GM21515 (cell line): ENCODE data around the gene TRIO.

ENCODE experiments used
- ATAC-seq: cut with Tn5 transposase; IDR thresholded peaks from one replicate; pipeline ENCODE4 v1.9.1; 2021; ENCODE audit not compliant: unreplicated experiment

TRIO gene

DNA sequence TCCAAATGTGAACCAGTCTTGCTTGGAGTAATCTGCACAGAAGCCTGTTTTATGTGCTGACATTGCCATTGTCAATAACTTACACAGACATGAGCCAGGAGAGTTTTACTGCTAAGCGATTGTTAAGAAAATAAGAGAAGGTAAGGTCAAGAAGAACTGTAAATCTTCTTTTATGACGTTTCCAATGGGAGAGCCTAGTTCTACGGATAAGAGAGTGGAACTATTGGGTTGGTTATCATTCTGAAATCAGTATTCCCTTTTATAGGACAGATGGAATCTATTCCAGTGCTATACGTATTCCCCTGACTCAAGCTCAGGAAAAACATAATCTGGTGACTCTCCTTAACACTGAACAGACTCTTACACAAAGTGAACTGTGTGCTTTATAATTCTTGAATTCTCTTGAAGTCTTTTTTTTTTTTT lies 300.5 kb downstream of the TRIO start:
- ATAC-seq = no peak

DNA sequence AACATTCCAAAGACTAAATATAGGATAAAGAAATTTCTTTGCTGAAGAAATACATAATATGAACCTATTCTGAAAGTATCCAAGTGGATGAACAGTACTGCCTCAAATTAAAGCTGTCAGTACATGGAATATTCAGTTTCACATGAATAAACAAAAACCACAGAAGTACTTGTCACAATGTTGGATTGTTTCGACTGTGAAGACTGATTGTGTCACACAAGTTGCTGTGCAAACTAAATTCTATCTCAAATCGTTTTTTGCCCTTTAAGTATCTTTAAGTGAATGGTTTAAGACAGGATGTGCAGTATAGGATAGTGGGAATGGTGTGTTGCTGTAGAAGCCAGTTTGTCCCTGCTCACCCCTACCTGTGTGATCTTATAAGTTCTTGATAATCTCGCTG lies 301.0 kb downstream of the TRIO start:
- ATAC-seq = no peak

DNA sequence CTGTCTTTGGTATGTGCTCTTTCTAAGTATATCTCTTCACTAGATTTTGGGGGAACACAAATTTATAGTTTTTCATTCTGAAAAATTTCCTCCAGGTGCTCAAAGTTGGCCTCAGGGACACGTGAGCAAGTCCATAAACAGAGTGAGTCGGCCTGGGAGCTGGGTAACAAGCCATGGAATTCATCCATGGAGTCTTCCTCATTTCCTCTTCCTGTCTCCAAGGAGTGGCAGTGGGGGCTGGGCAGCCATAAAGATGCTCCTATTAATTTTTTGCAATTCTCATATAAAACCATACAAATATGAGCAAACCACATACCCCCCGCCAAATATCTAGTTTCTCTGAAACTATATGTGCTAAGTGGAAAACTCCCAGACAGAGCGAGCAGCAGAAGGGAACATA lies 301.9 kb downstream of the TRIO start:
- ATAC-seq = no peak

DNA sequence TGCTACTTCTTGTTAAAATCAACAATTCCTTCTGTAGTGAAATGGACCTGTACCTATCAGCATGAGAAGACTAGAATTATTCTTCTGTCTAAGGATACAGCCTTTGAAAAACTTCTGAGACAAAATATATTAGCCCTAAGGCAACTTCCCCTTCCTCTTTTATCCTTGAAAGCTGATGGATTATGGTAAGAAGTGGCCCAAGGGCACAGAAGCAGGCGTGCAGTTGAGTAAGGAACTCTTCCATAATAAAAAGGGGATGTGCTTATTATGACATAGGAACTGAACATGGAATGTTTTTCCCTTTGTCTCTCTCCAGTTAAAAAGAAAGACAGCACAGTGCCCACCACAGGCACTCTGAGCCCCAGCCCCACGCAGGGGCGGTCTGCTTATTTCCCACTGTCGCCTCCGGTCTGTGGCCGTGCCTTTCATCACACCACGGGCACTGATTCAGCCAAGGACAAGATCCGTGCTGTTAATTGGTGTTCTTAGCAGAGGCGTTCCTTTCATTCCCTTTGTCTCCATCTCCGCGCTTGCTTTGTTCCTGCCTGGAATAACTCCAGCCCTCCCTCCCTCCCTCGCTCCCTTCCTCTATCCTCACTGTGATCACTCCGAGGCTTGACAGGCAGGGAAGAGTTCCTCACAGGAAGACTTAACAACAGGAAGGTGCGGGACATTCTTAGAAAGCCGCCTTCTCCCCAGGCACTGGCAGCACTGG lies 302.6 kb downstream of the TRIO start:
- no peak for ATAC-seq

DNA sequence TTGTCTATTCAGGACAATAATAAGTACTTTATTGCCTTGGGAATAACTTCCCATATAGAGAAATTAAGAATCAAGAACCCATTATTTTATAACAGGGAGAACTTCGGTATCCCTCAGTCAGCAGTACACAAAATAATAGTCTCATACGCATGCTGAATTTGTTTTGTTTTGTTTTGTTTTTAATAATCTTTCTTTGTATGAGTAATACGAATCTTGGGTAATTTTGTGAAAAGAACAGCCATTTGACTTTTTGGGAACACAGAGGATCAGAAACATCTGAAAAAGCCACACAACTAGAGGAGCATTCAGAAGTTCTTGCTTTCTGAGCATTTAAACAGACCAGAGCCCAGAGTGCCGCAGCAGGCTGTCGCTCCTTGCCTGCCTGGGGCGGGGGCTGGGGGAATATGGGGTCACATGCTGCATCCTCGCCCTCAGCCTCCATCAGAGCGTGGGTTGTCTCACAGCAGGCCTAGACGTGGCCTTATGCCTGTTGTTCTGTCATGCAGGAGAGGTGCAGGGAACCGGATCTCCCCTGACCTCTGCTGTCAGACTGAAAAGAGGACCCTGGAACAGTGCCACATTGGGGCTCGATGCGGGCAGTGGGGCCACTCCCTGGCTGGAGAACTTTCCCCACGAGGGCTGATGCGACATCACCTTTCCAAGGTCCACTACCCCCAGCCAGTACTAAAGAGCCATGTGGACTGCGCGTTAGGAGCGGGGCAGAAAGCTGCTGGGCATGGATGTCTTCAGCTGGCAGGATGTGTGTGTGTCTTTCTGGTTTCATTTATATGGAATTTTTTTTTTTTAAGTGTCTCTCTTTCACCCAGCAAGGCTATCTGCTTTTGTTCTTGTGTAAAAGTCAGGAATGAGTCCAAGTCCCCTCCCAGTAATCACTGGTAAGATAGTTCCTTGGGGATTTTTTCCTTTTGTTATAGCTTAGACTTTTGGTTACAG lies 305.1 kb downstream of the TRIO start:
- peak; percentile 55 for ATAC-seq

DNA sequence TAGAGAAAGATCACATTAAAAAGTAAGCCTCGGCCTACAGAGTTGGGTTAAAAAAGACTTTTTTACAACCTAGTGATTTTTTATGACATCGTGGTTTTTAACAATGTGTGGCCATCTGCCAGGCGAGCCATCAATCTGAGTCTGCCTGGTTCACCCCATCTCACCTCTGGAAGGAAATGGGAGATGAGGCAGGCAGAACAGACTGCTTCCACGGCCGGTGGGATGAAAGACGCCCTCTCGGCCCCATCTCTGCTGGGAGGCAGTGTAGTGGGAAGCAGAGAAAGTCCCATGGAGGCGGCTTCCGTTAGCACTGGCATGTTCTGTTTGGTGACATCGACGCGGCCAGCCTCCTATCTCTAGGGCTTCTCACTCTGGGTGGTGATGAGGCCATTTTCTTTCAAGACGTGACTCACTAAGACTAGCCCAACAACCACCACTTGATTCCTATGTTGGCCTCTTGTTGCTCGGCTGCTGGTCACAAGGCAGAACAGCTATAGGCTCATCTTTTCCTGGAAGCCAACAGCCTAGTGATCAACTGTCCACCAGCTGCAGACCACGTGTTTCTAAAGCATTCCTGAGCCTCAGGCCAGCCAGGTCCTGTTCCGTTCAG lies 306.0 kb downstream of the TRIO start:
- no peak for ATAC-seq

DNA sequence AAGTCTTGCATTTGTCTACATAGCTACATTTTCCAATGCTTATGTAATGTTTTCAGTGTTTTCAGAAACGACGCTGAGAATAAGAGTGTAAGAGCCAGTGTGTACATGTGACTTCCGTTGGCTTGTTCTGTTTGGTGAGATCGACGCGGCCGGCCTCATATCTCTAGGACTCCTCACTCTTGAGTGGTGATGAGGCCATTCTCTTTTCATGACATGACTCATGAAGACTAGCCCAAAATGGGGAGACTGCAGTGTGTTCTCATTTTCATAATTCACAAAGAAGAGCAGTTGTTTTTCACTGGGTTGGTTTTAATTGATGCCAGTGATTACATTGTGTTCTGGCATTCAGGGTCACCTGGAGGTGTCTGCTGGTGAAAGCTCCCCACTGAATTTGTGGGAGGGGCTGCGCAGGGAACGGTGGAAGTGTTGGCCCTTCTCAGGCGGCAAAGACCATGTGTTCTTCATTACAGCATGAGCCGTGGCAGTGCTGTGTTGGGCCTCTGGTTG lies 306.9 kb downstream of the TRIO start:
- no peak for ATAC-seq

DNA sequence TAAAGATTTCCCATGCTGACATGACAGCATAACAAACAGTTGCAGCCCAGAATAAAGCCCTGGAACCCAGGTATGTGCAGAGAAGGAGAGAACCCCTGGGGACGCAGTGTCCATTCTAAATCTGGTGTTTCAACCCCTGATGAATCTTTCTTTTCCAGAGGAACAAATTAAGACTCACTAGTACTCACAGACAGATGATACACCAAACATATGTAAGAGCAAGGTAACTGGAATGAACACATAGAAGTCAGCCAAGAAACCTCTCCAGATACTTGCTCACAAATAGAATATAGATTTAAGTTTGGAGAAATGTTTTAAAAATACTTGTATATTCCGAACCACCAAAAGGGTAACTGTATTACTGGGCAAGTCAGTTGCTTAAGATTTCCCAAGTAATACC lies 307.6 kb downstream of the TRIO start:
- no peak for ATAC-seq

DNA sequence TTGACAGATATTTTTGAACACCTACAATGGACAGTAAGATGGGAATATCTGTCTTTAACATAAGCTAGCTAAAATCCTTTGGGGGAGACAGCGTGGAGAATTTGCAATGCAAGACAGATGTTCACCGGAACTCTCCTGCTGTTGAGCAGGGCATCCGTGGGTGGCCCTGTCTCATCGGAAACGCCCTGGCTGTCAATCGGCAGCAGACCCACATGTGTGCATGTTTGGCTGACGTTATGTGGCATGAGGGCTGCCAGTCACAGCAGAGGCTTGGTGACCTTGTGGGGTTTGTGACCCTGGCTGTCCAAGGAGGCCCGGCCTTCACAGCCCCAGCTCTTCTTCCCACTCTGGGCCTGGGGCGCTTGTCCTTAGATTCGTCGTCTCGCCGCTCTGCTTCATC lies 308.7 kb downstream of the TRIO start:
- ATAC-seq = no peak

DNA sequence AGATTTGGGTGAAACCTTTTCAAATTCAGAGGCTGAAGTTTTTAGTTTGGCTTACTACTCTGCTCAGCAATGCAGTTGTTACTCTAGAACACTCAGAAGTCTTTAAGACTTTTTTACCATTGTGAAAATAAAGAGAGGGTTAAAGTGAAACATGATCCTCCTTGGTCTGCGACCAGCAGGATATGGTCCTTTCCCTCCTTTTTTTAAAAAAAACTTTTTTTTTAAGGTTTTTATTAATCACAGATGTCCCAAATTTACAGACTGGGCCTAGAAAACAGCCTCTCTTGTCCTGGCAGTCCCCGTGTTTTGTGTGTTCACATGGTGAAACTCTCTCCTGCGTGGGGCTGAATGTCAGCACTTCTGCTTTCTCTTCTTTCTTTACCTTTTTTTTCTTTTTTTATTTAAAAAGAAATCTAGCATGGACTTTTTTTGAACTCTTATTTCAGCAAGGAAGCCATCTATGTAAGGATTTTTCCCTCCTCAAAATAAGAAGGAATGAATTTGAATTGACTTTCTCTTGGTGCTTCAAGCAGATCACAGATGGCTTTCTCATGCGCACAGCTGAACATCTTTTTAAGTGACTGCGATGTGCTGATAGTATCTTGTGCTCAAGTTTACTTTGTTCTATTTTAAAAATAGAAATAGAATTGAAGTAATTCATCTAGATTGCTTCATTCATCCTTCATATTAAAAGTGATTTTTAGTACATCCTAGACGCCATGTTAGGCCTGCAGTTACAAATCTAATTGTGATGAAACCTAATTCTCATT lies 309.7 kb downstream of the TRIO start:
- ATAC-seq = no peak

DNA sequence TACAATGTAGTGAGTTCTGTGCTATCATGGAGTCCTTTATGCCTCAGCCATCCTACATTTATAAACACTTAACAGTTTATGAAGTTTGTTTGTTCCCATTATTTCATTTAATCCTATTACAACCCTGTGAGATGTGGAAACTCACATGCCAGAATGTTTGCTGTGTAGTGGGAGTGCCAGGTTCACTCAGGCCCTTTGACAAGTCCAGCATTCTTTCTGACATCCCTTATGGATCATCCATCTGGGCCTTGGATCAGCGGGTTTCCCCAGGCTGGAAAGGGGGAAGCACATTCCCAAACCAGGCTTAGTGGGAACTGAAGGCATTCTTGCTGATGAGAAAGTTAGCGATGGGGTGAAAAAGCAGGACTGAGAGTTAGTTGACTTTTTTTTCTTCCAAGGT lies 310.3 kb downstream of the TRIO start:
- ATAC-seq = no peak

DNA sequence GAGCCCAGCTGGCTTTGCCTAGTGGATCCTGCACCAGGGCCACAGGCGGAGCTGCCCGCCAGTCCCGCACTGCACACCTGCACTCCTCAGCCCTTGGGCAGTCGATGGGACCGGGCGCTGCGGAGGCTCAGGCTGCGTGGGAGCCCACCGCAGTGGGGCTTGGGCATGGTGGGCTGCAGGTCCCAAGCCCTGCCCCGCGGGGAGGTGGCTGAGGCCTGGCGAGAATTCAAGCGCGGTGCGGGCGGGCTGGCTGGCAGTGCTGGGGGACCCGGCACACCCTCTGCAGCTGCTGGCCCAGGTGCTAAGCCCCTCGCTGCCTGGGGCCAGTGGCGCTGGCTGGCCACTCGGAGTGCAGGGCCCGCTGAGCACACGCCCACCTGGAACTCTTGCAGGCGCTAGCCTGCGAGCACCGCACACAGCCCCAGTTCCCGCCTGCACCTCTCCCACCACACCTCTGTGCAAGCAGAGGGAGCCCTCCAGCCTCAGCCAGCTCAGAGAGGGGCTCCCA lies 312.7 kb downstream of the TRIO start:
- no peak for ATAC-seq

DNA sequence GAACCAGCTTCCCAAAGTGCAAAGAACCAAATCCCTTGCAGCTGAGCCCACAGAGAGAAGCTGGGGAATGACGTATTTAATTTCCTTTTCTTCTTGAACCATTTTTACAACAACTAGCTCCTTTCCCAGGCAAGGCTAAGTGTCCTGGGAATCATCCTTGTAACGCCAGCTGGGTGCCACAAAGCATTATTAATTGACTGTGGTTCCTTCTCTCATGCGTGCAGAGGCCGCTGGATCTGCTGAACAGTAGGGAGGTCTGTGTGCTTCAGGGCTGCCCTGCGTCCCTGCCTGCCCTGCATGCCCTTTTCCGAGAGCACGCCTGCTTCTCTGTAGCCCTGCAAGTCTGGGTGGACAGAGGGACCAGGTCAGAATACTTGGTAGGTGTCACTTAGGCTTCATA lies 314.3 kb downstream of the TRIO start:
- ATAC-seq = no peak

DNA sequence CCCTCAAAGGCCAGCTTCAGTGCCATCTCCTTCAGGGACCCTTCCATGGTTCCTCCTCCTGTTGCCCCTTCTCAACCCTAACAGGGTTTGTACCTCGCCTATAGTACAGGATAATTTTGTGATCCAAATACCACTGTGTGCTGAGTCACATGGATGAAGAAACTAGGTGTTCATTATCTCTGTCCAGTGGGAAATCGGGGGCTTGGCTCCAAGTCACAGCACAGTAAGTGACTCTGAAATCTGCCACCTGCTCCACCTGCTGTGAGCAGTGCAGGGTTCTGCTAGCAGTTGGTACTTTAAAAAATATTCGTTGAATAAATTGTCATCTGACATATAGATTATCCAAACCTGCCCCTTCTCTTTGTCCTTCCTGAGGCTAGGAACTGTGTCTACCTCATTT lies 315.3 kb downstream of the TRIO start:
- no peak for ATAC-seq

DNA sequence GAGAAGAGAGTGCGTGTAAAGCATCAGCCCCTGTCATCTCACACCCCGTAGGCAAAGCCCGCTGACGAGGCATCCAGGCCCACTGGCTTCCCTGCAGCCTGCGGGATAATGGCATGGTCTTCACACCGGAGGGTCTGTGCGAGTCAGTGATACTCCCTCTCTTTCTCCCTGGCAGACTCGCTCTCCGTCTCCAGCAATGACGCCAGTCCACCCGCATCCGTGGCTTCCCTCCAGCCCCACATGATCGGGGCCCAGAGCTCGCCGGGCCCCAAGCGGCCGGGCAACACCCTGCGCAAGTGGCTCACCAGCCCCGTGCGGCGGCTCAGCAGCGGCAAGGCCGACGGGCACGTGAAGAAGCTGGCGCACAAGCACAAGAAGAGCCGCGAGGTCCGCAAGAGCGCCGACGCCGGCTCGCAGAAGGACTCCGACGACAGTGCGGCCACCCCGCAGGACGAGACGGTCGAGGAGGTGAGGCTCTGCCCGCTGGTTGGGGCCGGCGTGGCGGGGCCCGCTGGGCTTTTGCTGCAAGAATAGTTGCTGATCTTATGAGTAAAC lies 317.8 kb downstream of the TRIO start:
- no peak for ATAC-seq

DNA sequence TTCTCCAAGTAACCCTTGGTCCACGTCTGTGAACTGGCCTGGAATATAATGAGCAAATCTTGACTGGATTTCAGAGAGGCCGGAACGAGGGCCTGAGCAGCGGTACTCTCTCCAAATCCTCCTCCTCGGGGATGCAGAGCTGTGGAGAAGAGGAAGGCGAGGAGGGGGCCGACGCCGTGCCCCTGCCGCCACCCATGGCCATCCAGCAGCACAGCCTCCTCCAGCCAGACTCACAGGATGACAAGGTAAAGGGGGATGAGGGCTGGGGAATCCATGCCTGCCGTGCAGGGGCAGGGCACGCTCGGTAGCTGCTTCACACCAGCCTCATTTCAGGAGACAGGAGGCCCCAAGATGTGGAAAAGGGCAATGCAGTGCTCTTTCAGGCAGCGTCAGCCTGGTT lies 319.5 kb downstream of the TRIO start:
- no peak for ATAC-seq

DNA sequence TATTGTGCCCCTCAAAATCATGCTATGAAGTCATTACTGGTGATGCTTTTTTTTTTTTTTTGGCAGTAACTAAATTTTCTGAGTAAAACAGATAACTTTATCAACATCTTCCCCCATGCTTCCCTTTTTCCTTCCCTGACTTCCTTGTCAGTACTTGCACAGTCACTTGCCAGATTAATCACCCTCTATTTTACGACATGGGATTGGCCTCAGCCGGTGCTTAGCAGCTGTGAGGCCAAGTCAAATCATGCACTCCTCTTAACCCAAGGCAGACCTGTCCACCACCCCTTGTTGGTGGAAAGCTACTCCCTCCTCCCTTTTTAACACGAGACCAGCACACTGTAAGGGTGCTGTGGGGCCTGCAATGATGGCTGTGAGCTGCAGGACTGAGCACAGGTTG lies 320.5 kb downstream of the TRIO start:
- ATAC-seq = no peak

DNA sequence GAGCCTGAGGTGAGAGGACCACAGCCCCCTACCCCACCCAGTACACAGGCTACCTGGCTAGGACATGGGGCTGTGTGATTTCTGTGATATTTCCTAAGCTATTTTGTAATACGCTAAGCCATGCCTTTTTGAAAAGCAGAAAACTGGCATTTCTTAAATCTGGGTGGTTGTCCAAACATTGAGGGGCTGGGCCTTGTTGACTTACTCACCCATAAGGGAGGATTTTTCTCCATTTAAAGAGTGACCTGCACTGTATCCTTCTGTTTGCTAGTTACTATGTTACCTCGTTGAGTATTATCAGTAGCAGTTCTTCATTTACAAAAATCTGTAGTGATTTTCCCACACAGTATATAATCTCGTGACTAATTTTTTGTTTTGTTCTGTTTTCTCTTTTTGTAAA lies 321.0 kb downstream of the TRIO start:
- no peak for ATAC-seq

DNA sequence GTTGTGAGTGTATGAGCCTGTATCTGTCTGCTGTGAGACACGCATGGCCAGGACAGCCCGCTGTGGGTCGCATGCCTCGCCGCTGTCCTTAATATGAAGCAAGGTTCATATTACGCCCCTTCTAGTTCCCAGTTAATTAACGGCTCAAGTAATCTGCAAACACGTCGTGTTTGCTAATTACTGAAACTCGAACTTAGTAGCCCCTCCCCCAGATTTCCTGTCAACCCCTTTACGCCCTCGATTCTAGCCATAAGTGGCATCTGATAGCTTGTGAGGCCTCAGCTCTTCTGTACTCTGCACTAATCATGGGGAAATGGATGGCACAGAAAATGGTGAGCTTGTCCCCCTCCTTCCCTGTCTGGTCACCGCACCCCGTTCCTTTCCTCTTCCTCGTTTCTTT lies 321.5 kb downstream of the TRIO start:
- ATAC-seq = no peak

DNA sequence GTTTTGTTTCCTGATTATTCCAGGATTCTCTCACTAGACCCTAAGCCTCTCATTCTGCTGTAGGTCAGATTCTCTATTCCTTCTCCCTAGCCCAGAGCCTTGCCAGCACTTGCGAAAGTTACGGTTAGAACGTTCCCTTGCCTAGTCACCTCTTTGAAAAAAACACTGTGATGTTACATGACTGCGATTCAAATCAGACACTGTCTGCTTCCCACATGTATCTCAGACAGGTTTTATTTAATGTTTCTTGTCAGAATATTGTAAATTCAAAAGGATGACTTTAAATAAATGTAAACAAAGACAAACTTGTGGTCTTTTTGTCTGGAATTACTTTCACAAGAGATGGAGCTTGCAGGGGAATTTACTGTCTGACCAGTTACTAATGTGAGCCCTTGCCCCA lies 322.0 kb downstream of the TRIO start:
- no peak for ATAC-seq
